ENCODE measurements around the gene HNRNPAB.

HNRNPAB gene

DNA sequence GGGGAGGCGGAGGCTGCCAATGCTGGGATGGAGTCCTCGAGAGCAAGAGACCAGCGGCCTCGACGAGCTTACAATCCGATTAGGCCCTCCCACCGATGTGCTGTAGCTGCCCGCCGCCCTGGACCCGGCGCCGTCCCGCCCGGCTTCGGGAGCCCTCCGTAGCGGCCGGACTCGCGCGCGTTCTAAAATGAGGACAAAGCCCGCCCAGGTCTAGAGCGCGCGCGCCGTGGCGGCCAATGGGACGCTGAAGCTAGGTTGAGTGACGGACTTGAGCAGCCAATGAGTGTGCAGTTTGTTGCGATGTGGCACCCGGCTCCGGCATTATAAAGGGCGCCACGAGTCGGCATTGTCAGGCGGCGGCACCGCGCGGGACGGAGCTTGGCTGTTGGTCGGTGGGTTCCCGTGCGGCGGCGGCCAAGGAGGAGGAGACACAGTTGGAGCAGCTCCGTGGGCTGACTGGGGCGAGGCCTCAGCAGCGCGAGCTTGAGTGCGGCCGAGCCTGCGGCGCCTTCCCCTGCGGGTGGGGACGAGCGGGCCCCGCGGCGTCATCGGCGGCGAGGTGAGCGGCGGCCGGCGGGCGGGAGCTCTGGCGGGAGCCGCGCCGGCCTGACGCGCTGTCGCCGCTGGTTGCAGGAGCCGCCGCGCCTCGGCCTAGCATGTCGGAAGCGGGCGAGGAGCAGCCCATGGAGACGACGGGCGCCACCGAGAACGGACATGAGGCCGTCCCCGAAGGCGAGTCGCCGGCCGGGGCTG, at the start of gene HNRNPAB:
TSS of gene HNRNPAB (plus strand) at position 352 of the 753 bp plus-strand sequence. CDS start at position 657, 305 bp downstream.
- DNase-seq (peak; percentile 96 to 98), ATAC-seq (peak; percentile 91)
- peaks cover 58% of the 10 kb centered on the region for H3K4me1 Mint-ChIP-seq
- no peaks in the 10 kb centered on the region for H3K27me3 Mint-ChIP-seq
- peak within 1 kb of the TSS; percentile 96 to 99 for H3K4me3 Mint-ChIP-seq
- H3K27ac Mint-ChIP-seq, result peak within 1 kb of the TSS; percentile 100
- H3K9me3 Mint-ChIP-seq, result no peaks in the 10 kb centered on the region

DNA sequence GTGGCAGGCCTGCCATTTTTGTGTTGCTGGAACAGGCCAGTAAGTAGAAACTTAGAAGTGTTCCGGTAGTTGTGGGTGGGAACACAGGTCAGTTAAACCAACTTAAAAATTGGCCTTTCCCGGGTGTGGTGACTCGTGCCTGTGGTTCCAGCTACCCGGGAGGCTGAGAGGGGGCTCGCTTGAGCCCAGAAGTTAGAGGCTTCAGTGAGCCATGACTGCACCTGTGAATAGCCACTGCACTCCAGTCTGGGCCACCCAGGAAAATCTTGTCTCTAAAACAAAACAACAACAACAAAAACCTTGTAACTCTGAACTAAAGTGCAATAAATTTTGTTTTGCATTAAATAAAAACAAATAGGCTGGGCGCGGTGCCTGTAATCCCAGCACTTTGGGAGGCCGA, 49.3 kb upstream of the HNRNPAB start:
- H3K4me3 Mint-ChIP-seq, result peak overlapping the region in 1 of 2 donors; percentile 15
- H3K27ac Mint-ChIP-seq, result no peak overlapping the region
- DNase-seq (no peak), ATAC-seq (no peak)
- H3K27me3 Mint-ChIP-seq, result no peaks in the 10 kb centered on the region
- H3K4me1 Mint-ChIP-seq, result peaks cover 46% of the 10 kb centered on the region
- no peaks in the 10 kb centered on the region for H3K9me3 Mint-ChIP-seq

DNA sequence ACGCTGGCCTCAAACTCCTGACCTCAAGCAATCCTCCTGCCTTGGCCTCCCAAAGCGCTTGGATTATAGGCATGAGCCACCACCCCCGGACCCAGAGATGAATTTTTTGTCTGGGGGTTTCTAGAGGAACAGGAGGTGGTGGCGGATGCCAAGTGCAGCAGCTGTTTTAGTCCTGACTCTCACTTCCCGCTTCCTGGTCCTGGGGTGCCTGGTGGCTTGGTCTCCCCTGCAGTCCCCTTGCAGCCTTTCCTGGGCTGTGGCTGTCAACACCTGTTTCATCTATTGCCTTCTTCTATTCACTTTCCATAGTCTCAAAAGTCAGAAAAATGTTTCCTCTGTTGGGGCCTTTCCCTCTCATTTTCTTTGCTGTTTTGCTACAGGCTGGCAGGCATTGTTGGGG, 44.2 kb upstream of the HNRNPAB start:
- peaks cover 14% of the 10 kb centered on the region for H3K4me1 Mint-ChIP-seq
- H3K9me3 Mint-ChIP-seq, result no peaks in the 10 kb centered on the region
- no peak overlapping the region for H3K27ac Mint-ChIP-seq
- no peak overlapping the region for H3K4me3 Mint-ChIP-seq
- no peak for DNase-seq
- ATAC-seq, result no peak
- H3K27me3 Mint-ChIP-seq, result peaks cover 28% of the 10 kb centered on the region

DNA sequence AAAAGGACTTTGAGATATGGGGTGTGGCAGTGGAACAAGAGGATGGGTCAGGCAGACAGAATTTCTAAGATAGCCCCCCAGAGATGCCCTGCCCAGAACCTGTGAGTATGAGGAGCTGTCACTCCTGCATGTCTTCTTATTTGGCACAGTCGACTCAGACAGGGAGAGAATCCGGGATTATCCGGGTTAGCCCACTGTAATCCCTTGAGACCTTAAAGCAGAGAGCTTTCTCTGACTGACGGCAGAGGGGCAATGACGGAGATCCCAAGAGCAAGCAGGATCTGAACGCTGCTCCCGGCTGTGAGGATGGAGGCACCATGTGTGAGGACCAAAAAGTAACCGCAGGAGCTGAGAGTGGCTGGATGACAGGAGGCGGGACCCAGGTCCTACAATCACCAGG, 41.9 kb upstream of the HNRNPAB start:
- no peak overlapping the region for H3K27ac Mint-ChIP-seq
- DNase-seq, result no peak
- H3K27me3 Mint-ChIP-seq, result peaks cover 28% of the 10 kb centered on the region

DNA sequence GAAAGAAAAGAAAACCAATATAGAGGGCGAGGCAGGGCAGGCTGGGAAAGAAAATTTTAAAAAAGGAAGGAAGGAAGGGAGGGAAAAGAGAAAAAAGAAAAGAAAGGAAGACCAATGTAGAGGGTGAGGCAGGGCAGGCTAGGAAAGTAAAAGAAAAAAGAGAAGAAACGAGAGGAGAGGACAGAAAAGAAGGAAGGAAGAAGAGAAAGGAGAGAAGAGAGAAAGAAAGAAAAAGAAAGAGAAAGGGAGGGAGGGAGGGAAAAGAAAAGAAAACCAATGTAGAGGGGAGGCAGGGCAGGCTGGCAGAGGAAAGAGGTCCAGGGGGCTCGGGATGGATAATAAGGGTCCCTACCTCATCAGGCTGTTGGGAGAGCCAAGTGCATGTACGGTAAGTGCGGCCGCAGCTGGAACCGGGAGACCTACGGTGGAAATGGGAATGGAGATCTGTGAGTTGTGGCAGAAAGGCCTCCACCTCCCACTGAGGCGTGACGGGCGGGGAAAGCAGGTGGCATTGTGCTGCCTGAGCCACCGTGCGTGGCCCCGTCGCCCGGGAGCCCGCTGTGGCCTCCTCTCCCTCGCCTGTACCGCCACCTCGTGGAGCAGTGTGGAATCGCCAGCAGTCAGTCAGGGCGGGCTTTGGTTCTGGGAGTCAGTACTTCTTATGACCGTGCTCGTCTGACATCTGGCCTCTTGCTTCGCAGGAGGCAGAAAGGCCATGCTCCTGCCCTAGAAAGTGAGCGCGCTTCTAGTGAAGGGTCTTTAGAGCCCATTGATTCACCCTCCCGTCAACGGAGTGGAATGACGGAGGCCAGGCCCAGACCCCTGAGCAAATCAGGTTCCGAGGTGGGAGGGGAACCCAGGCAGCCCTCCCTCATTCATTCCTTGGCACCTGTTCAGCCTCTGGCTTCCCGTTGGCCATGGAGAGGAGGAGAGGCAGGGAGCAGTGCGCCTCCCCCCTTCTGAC, 40.3 kb upstream of the HNRNPAB start:
- H3K27ac Mint-ChIP-seq, result peak overlapping the region in 1 of 2 donors; percentile 1
- H3K27me3 Mint-ChIP-seq, result peaks cover 30% of the 10 kb centered on the region
- ATAC-seq, result peak; percentile 99
- H3K9me3 Mint-ChIP-seq, result no peaks in the 10 kb centered on the region
- peaks cover 14% of the 10 kb centered on the region for H3K4me1 Mint-ChIP-seq
- peak; percentile 92 to 96 for DNase-seq
- peak overlapping the region; percentile 35 to 69 for H3K4me3 Mint-ChIP-seq

More for the DNA sequence above, 41.9 kb upstream of the HNRNPAB start:
- Mint-ChIP-seq H3K9me3 (no peaks in the 10 kb centered on the region), H3K4me3 (no peak overlapping the region), H3K4me1 (peaks cover 14% of the 10 kb centered on the region)
- ATAC-seq, result no peak

DNA sequence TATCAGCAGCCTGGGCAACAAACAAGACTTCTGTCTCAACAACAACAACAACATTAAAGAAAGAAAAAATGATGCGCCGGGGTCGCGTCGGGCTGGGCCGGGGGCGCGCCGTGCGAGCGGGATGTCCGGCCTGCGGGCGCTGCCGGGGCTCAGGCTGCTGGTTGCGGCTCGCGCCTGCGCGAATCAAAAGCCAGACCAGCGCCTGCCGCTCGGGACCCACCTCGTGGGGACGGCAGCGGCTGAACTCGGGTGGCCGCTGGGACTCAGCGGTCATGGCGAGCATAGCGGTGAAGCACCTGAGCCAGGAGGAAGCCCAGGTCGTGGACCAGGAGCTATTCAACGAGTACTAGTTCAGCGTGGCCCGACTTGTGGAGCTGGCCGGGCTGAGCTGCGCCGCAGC, 38.8 kb upstream of the HNRNPAB start:
- H3K9me3 Mint-ChIP-seq, result no peaks in the 10 kb centered on the region

DNA sequence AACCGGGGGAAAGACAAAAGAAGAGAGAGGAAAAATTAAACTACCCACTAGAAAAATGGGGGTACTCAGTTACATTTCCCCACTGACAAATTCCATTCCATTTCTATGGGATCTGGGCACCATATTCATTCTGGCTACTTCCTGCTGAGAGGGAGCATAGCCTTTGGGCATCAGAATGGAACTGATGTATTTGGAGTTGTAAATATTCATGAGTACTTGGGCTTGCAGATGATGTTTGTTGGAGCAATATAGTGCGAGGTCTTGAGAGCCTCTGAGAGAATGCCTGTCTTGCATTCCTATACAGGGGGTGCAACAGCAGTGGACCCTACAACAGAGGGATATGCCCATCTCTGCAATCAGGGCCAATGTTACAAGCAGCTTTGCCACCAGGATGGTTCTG, 33.9 kb upstream of the HNRNPAB start:
- DNase-seq, result no peak
- Mint-ChIP-seq H3K27me3 (peaks cover 10% of the 10 kb centered on the region), H3K9me3 (no peaks in the 10 kb centered on the region), H3K27ac (no peak overlapping the region), H3K4me1 (no peaks in the 10 kb centered on the region), H3K4me3 (no peak overlapping the region)
- ATAC-seq, result no peak

More for the DNA sequence above, 38.8 kb upstream of the HNRNPAB start:
- H3K4me3 Mint-ChIP-seq, result no peak overlapping the region
- ATAC-seq, result no peak
- peaks cover 14% of the 10 kb centered on the region for H3K4me1 Mint-ChIP-seq
- H3K27me3 Mint-ChIP-seq, result peaks cover 39% of the 10 kb centered on the region
- no peak for DNase-seq
- no peak overlapping the region for H3K27ac Mint-ChIP-seq

DNA sequence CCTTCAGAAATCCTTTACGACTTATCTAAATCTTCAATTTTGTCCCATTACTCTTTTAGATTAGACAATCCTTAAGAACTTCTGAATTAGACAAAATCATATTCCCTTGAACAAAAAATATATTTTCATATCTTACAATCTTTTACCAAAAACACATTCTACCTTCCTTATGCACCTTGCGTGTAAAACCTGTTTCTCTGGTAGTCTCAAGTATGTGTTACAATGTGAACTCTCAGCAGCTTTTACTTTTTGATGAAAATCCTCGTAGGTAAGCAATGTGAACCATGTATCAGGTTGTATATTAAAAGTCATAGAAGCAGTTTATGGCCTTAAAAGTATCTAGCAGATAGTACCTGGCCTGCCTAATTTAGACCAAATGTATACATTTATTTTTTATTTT, 29.9 kb upstream of the HNRNPAB start:
- Mint-ChIP-seq H3K27ac (no peak overlapping the region), H3K27me3 (peaks cover 5% of the 10 kb centered on the region), H3K4me3 (no peak overlapping the region), H3K9me3 (no peaks in the 10 kb centered on the region), H3K4me1 (no peaks in the 10 kb centered on the region)
- DNase-seq (no peak), ATAC-seq (no peak)

DNA sequence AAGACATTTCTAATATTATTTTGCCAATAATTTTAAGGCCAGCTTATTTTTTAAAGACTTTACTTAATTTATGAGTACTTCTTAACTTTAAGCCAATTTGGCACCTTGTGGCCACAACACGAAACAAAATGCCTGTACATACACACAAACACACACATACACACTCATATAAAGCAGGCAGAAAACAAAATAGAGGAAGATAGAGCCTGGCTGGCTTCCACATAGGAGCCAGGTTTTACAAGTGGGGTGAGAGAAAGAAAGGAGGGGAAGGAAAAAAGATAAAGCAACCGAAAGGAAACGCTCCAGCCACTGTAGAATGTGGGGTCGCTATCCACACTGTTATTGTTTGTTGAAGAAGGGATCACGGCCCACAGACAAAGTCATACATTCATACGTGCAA, 27.5 kb upstream of the HNRNPAB start:
- DNase-seq (no peak), ATAC-seq (no peak)
- no peaks in the 10 kb centered on the region for H3K9me3 Mint-ChIP-seq
- H3K4me3 Mint-ChIP-seq, result no peak overlapping the region
- peaks cover under 1% of the 10 kb centered on the region for H3K4me1 Mint-ChIP-seq
- H3K27ac Mint-ChIP-seq, result no peak overlapping the region
- H3K27me3 Mint-ChIP-seq, result no peaks in the 10 kb centered on the region

DNA sequence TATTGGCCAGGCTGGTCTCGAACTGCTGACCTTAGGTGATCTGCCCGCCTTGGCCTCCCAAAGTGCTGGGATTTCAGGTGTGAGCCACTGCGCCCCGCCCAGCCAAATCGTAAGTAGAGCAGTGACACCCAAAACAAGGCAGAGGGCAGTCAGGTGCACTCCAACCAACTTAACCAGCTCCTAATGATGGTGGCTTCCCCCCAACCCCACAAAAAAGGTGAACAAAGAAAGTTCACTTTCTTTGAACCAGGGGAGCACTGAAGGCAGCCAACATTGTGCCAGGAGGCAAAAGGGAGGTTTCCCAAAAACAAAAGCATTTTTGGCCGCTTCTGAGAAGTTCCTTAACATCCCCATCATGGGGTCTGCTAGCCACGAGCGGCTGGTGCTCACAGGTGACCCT, 26.8 kb upstream of the HNRNPAB start:
- H3K27me3 Mint-ChIP-seq, result no peaks in the 10 kb centered on the region
- H3K27ac Mint-ChIP-seq, result no peak overlapping the region
- H3K9me3 Mint-ChIP-seq, result no peaks in the 10 kb centered on the region
- no peak for DNase-seq
- H3K4me3 Mint-ChIP-seq, result no peak overlapping the region
- ATAC-seq, result no peak
- peaks cover 8% of the 10 kb centered on the region for H3K4me1 Mint-ChIP-seq

DNA sequence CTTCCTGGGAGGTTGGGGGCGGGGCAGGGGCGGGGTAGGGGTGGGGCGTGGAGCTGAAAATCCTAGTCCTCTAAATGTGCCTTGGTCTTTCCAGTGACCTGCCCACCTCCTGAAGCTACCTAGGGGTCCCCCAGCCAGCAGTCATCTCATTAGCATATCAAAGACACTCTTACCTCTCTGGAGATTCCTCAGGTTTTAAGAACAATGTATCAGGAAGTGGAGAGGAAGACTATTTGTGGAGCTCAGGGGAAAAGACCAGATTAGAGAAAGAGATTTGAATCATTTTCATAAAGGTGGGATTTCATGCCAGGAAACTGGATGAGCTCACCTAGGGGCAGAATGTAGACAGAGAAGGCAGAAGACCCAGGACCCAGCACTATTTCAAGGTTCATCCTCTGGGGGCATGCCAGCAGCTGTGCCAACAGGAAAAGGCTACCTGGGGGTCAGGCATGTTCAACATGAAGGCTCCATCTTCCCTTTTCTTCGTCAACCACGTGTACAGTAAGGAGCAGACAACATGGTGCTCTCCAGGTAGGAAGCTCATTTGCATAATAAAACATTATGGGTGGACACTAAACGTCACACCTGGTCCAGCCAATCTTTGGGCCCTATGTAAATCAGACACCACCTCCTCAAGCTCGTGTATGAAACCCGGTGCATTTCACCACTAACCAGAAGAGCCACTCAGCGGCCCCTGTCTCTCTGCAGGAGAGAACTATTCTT, 24.0 kb upstream of the HNRNPAB start:
- no peak for DNase-seq
- Mint-ChIP-seq H3K27me3 (no peaks in the 10 kb centered on the region), H3K9me3 (no peaks in the 10 kb centered on the region), H3K27ac (peak overlapping the region in 1 of 2 donors; percentile 12), H3K4me1 (peaks cover 10% of the 10 kb centered on the region), H3K4me3 (no peak overlapping the region)
- ATAC-seq, result no peak

DNA sequence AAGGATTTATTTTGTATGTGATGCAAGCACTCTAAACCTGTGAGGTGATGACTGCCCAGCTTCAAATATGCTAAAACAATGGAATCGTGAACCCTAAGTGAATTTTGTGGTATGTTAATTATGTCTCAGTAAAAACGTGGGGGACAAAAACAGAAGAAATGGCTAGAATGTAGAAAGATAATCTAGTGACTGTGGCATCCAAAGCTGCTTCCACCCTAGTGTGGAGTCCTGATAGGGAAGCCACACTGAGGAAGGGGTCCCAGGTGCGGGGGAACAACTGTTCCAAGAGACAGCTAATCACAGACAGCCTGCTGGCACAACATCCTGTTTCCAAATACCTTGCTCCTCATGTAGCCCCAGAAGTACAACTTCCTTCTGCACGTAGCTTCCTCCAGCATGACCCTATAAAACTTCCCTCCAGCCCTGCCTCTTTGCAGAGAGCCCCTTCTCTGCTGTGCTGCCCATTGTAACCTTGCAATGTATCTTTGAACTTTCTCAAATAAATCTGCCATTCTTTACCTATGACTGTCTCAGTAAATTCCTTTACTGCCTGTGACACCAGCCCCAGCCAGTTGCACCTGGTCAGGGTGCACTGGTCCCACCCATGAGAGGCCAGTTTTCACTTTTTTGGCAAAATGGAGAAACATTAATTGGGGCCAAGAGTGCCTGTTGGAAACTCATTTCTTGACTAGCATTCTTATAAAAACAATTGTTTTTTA, 22.0 kb upstream of the HNRNPAB start:
- Mint-ChIP-seq H3K4me3 (peak overlapping the region in 1 of 2 donors; percentile 13), H3K27ac (no peak overlapping the region), H3K27me3 (no peaks in the 10 kb centered on the region), H3K4me1 (peaks cover 10% of the 10 kb centered on the region), H3K9me3 (no peaks in the 10 kb centered on the region)
- no peak for ATAC-seq
- no peak for DNase-seq

DNA sequence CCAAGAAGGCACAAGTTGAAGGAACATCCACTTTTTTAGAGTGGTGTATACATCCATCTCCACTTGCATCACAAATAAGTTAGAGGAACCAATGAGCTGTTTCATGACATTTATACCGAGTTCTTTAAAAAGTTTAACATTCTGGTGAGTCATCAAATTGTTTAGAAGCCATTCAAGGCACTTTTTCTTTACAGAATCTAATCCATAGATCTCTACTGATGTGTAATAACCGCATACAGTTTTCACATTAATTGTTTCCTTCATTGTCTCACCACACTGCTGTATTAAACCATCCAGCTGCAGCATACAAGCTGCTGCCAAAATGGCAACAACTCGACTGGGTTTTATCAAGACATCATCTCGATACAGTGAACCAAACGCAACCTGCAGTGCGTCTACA, 17.9 kb upstream of the HNRNPAB start:
- Mint-ChIP-seq H3K27me3 (peaks cover 10% of the 10 kb centered on the region), H3K9me3 (no peaks in the 10 kb centered on the region), H3K4me3 (no peak overlapping the region), H3K27ac (no peak overlapping the region), H3K4me1 (peaks cover 10% of the 10 kb centered on the region)
- DNase-seq, result no peak
- ATAC-seq, result no peak

DNA sequence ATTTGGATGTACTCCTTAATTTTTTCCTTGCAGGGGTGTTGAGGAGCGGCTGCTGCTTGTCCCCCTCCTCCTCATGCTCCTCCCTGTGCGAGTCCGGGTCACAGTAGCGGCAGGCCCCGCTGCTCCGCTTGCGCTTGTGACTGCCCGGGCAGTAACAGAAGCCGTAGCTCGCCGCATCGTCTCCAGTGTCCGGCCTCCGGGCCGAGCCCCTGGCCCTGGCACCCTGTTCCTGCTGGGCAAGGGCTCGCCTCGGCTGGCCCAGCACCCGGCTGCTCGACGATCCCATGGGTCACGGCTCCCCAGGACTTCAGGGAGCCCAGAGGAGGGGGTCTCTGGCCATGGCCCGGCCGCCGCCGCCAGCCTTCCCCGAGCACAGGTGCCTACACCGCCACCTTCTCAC, 17.3 kb upstream of the HNRNPAB start, which contains the start of gene GMCL2:
TSS of gene GMCL2 (minus strand) at position 358 of the 400 bp plus-strand sequence. CDS start at position 286, 72 bp downstream.
- DNase-seq, result no peak
- Mint-ChIP-seq H3K4me3 (no peak within 1 kb of the TSS), H3K27ac (no peak within 1 kb of the TSS), H3K9me3 (no peaks in the 10 kb centered on the region), H3K27me3 (peaks cover 10% of the 10 kb centered on the region), H3K4me1 (peaks cover 8% of the 10 kb centered on the region)
- ATAC-seq, result no peak

DNA sequence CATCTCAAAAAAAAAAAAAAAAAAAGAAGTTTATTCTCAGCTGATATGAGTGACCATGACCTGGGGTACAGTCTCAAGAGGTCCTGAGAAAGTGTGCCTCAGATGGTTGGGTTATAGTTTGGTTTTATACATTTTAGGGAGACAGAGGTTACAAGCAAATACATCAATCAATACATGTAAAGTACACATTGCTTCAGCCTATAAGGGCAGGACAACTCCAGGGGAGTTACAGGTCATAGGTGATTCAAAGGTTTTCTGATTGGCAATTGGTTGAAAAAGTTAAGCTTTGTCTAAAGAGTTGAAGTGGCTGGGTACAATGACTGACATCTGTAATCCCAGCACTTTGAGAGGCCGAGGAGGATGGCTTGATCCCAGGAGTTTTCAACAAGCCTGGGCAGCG, 14.9 kb upstream of the HNRNPAB start:
- peaks cover 30% of the 10 kb centered on the region for H3K27me3 Mint-ChIP-seq
- H3K27ac Mint-ChIP-seq, result no peak overlapping the region
- no peak overlapping the region for H3K4me3 Mint-ChIP-seq
- H3K9me3 Mint-ChIP-seq, result no peaks in the 10 kb centered on the region
- no peak for ATAC-seq
- no peak for DNase-seq
- peaks cover 17% of the 10 kb centered on the region for H3K4me1 Mint-ChIP-seq

Measured in stimulated activated naive CD8-positive, alpha-beta T cell treated with anti-CD3 and anti-CD28 coated beads, Interleukin-15, amount 100 ng/mL, for 72 hours (primary cell).